Measurements from ENCODE around the gene NUCB2.

DNA sequence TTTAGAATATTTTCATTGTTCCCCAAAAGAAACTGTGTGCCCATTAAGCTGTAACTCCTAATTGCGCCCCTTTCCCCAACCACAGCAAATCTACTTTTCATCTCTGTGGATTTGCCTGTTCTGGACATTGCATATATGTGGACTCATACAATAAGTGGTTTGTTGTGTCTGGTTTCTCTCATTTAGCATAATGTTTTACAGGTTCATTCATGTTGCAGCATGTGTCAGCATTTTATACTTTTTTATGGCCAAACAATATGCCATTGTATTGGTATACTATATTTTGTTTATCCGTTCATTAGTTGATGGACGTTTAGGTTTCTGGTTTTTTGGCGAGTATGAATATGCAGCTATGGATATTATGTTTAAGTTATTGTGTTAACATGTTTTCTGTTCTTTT, 23.8 kb downstream of the NUCB2 start:
- TF ChIP-seq, protein P1, sequence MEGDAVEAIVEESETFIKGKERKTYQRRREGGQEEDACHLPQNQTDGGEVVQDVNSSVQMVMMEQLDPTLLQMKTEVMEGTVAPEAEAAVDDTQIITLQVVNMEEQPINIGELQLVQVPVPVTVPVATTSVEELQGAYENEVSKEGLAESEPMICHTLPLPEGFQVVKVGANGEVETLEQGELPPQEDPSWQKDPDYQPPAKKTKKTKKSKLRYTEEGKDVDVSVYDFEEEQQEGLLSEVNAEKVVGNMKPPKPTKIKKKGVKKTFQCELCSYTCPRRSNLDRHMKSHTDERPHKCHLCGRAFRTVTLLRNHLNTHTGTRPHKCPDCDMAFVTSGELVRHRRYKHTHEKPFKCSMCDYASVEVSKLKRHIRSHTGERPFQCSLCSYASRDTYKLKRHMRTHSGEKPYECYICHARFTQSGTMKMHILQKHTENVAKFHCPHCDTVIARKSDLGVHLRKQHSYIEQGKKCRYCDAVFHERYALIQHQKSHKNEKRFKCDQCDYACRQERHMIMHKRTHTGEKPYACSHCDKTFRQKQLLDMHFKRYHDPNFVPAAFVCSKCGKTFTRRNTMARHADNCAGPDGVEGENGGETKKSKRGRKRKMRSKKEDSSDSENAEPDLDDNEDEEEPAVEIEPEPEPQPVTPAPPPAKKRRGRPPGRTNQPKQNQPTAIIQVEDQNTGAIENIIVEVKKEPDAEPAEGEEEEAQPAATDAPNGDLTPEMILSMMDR (conservative IDR thresholded peaks at IDR 0.05; ENCODE audit: low read length): no peak
- no peak for TF ChIP-seq EZH2phosphoT487 (IDR thresholded peaks at IDR 0.05; ENCODE audit: borderline replicate concordance, low read depth, low read length)

Data from OCI-LY7 (cell line).